Amniotic epithelial cell (primary cell): ENCODE measurements around the gene CHTF8.
"Not testable (repeated sequence)": the region's sequence is repeated elsewhere in the genome, so short reads cannot be mapped to it uniquely, and the experiment has no call there.

ENCODE experiments used
- DNase-seq: peaks from one replicate; pipeline ENCODE4 v3.0.0-alpha.2; 2010; ENCODE audit warnings: low read depth

Gene CHTF8

GRCh38 chr16:69138608-69139007, 6.2 kb upstream of the CHTF8 start:
- no peak for DNase-seq

DNA sequence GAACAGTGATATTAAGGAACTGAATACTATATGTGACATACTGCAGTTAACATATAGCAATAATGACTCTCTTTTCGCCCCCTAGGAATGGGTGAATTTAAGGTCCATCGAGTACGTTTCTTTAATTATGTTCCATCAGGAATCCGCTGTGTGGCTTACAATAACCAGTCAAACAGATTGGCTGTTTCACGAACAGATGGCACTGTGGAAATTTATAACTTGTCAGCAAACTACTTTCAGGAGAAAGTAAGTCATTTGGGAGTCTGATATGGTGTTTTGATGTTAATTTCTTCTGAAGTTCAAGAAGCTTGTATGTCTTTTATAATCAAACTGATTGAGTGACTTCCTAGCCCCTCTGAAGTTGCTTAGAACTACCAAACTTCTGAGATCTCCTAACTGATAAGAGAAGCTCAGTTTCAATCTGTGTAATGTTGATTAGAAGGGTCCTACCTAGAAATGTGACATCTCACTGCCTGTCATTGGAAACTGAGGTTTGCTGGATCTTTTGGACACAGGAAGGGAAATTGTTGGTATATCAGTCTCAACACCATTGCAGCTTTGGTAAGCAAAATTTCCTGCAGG, 1.1 kb upstream of the CHTF8 start:
- no peak for DNase-seq

- peak; percentile 82 for DNase-seq
Observed at GRCh38 chr16:69131839-69132423, 457 bp downstream of the CHTF8 start.

GRCh38 chr16:69131167-69131838, 1.1 kb downstream of the CHTF8 start:
- peak; percentile 12 for DNase-seq

DNA sequence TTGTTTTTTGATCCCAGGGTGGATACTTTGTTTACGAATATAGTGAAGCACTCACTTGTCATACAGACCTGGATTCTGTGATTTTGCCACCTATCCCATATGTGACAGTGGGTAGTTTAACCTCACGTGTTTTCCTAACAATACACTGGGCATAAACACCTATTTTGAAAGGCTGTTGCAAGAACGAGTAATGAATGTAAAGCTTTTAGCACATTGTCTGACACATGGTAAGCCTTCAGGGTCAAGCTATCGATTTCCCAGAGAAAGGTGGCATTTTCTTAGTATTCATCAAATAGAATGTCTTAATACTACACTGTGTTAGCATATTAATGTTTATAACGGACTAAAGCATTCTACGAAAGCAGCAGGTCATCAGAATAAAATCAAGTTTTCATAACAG, 1.9 kb downstream of the CHTF8 start:
- no peak for DNase-seq

GRCh38 chr16:69127966-69128510, 4.3 kb downstream of the CHTF8 start:
- DNase-seq = peak; percentile 68

DNA sequence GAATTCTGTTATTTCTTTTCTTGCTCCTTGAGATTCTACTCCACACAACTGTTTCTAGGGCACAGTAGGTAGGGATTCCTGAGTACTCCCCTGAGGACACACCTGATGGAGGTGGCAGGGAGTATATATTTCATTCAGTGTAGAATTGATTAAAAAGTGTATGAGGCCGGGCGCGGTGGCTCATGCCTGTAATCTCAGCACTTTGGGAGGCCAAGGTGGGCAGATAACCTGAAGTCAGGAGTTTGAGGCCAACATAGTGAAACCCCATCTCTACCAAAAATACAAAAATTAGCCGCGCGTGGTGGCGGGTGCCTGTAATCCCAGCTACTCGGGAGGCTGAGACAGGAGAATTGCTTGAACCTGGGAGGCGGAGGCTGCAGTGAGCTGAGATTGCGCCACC, 5.6 kb downstream of the CHTF8 start:
- DNase-seq = not testable (repeated sequence)

DNA sequence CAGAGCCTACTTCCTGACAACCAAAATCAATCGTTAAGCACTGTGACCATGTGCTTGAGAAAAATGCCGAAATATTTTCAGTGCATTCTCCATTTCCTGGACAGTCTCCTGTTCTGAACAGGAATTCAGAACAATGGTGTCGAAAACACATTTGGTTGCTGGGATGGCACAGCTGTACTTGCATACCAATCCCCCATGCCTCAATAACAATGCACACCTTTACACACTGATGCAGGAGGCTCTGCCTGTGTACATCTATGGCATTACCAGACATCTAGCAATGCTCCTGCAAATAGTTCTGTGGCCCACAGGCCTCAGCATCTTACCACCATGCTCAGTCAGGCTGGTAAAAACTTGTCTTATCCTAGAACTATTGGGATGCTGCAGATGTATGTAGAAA, 6.2 kb downstream of the CHTF8 start:
- no peak for DNase-seq

DNA sequence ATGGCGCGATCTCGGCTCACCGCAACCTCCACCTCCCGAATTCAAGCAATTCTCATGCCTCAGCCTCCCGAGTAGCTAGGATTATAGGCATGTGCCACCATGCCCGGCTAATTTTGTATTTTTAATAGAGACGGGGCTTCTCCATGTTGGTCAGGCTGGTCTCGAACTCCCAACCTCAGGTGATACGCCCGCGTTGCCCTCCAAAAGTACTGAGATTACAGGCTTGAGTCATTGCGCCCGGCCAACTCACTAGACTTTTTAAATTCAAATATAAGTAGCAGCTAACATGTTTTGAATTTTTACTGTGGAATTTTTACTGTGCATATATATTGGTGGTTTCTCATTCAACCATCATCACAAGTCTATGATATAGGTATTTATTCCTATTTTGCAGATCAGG, 7.4 kb downstream of the CHTF8 start:
- not testable (repeated sequence) for DNase-seq

DNA sequence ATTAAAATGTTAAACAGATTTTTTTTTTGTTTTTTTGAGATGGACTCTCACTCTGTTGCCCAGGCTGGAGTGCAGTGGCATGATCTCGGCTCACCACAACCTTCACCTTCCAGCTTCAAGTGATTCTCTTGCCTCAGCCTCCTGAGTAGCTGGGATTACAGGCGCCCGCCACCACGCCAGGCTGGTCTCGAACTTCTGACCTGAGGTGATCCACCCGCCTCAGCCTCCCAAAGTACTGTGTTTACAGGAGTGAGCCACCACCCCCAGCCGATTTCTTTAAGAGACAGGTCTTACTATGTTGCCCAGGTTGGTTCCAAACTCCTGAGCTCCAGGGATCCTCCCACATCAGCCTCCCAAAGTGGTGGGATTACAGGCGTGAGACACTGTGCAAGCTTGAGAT, 8.0 kb downstream of the CHTF8 start:
- DNase-seq = not testable (repeated sequence)

- peak; percentile 72 for DNase-seq
Observed at GRCh38 chr16:69123910-69124309, 8.5 kb downstream of the CHTF8 start.

DNA sequence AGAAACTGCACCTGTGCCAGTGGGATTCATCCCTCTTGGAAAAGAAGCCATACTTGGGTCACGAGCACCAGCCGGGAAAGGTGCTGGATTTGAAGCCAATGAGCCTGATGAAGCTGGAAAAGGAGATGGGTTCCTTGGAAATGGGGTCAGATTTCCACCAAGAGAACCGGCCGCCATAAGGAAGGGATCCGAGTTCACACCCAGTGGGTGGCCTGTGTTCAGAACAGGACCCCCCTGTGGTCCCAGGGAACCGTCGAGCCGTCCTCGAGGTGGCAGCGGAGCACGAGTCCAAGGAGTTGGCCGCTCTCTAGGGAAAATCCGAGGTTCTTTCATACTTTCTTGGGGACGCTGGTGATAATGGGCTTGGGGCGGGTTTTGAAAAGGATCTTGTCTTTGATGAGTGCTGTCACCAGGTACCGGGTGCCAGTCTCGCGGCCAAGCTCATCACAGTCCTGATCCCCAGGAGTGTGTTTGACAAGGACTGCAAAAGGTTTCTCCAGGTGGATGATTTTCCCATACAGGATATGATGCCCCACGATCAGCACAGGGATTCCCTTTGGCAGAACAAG, 12.2 kb downstream of the CHTF8 start:
- DNase-seq = no peak

DNA sequence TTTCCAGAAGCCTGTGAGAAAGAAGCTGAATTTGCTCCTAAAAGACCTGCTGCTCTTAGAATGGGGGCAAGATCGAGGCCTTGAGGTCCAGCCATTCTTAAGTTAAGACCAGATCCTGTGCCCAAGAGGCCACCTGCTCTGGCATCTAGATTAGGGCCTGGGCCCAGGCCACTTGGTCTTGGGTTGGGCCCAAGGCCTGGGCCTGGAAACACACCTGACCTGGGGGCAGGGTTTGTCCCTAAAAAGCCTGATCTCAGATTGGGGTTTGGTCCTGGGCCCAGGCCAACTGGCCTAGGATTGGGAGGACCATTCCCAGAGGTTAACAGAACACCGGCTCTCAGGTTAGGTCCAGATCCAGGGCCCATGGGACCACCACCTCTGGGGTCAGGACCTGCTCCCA, 12.9 kb downstream of the CHTF8 start:
- DNase-seq = no peak

- no peak for DNase-seq
Observed at GRCh38 chr16:69118994-69119393, 13.4 kb downstream of the CHTF8 start.

DNA sequence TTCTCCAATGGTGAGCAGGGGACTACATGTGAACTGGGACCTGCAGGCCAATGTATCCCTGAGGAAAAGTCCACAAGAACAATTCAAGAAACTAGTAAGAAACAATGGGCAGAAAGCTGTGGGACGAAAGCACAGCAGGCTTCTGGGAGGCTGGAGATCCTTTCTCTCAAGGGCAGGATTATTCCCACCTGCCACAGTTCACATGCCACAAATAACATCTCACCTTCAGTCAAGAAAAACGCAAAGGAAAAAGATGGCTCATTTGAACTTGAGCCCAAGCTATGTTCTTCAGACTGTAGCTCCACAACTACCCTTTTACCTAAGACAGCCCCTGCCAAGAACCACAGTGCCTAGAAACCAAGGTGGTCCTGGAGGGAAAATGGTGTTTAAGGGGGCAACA, 13.9 kb downstream of the CHTF8 start:
- no peak for DNase-seq

DNA sequence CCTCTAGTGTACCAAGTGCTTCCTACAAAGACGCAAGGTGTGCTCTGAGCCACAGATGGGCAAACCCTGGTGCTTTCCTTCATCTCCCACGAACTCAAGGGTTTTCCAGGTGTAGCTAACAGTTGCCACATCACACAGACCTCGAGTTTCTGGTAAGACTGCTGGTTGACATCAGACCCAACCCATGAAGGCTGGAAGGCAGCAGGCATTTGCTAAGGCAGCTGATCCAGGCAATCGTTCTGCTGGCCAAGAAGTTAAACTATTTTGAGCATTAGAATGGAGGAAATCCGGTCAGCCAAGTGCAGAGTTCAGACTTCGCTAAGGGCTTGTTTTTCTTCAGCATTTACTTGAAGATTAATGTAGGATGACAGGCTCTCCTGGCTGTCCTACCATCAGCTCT, 15.5 kb downstream of the CHTF8 start:
- no peak for DNase-seq

- DNase-seq = no peak
Observed at GRCh38 chr16:69116256-69116875, 16.0 kb downstream of the CHTF8 start.

- DNase-seq = no peak
Observed at GRCh38 chr16:69115837-69116236, 16.6 kb downstream of the CHTF8 start.

DNA sequence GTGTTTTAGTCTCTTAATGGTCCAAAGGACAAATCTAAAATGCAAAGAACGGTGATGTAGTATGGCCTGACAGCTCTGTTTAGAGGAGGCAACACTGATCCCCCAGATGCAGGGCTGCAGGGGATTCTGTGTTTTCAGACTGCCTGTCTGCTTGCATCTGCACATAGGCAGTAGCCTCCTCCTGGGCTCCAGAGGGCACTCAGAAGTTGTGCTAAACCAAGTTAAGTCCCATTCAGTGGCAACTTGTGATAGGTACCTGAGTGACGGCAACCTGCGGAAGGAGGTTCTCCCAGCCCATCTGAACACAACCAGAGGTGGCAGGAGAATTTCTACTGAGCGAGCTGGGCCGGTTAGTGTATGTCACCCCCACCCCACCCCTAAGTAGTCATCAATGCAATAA, 17.0 kb downstream of the CHTF8 start:
- DNase-seq = no peak

GRCh38 chr16:69114976-69115355, 17.4 kb downstream of the CHTF8 start:
- no peak for DNase-seq

- DNase-seq = no peak
Observed at GRCh38 chr16:69114346-69114975, 17.9 kb downstream of the CHTF8 start.

GRCh38 chr16:69113216-69113615, 19.2 kb downstream of the CHTF8 start:
- DNase-seq = no peak
